ENCODE measurements around the gene SMPD3.

The SMPD3 gene

DNA sequence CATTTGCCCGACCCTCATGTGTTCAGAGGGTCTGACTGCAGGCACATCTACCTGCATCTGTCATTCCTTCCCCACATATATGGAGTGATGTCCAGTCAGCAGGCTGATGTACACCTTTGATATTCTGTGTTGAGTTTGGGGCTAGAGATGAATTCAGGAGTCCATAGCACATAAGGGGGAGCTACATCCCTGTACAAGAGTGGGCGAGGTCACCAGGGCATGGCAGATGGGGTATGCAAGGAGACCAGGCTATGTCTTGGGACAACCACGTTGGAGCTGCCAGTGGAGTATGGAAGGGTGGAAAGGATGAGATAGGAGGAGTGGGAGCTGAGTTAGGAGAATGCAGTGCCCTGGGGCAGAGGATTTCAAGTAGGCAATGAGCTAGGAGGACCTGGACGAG, 15.0 kb downstream of the SMPD3 start:
- H3K27me3 ChIP-seq (ENCODE audit: control insufficient read depth, insufficient read depth, low read length) = no peaks in the 10 kb centered on the region
- no peaks in the 10 kb centered on the region for H3K36me3 ChIP-seq (ENCODE audit: control insufficient read depth, insufficient read depth, low read length)
- H3K9me3 ChIP-seq (ENCODE audit: control insufficient read depth, insufficient read depth, low read length) = peaks cover 9% of the 10 kb centered on the region
- H3K4me1 ChIP-seq (ENCODE audit: control insufficient read depth, insufficient read depth, low read length) = no peaks in the 10 kb centered on the region
- no peak overlapping the region for H3K27ac ChIP-seq (ENCODE audit: low read depth, low read length)
- H3K4me3 ChIP-seq (ENCODE audit: low read depth, low read length) = no peak overlapping the region
- no peak overlapping the region for H3K9ac ChIP-seq (ENCODE audit: low read depth, low read length)

DNA sequence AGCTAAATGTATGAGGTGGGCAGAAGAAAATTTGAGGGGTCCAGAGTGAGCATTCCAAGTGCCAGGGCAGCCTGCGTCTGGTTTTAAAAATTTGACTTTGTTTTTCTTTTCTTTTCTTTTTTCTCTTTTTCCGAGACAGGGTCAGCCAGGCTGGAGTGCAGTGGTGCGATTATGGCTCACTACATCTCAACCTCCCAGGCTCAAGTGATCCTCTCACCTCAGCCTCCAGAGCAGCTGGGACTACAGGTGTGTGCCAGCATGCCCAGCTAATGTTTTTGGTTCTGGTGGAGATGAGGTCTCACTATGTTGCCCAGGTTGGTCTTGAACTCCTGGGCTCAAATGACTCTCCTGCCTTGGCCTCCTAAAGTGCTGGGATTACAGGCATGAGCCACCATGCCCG, 15.6 kb downstream of the SMPD3 start:
- Histone ChIP-seq H3K4me1 (ENCODE audit: control insufficient read depth, insufficient read depth, low read length) (no peaks in the 10 kb centered on the region), H3K27me3 (ENCODE audit: control insufficient read depth, insufficient read depth, low read length) (no peaks in the 10 kb centered on the region), H3K27ac (ENCODE audit: low read depth, low read length) (no peak overlapping the region), H3K9ac (ENCODE audit: low read depth, low read length) (no peak overlapping the region), H3K9me3 (ENCODE audit: control insufficient read depth, insufficient read depth, low read length) (peaks cover 9% of the 10 kb centered on the region), H3K4me3 (ENCODE audit: low read depth, low read length) (no peak overlapping the region), H3K36me3 (ENCODE audit: control insufficient read depth, insufficient read depth, low read length) (no peaks in the 10 kb centered on the region)

DNA sequence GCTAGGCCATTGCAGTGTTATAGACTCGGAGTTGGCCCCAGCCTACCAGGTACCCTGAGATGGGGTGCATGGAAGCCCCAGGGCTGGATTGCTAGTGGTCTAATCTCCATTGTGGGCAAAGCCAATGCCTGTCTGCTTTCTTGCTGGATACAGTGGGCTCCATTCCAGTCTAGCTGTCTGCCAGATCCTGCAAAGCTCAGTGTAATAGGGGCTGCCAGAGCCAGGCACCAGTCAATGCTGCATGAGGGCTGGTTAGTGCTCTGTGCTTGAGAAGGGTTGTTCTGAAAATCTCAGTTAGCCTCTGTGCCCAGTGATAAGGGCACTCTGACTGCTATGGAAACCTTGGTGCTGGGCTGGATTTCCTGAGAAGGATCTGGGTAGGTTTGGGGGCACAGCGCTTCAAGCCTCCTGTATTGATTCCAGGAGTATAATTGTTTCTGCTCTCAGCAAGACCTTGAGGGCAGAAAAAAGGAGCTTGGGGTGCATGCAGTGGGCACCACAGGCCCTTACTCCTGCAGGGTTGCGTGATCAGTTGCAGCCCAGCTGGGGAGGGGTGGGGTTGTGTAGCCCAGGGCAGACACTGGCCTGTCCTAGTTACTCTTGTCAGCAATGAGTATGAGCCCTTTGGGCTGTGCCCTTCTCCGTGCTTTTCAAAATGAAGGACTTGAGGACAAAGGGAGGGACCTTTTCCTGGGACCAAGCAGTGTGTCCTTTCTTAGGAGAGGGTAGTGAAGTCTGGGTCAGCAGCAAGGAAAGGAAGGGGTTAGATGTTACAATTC, 19.0 kb downstream of the SMPD3 start:
- Histone ChIP-seq H3K9me3 (ENCODE audit: control insufficient read depth, insufficient read depth, low read length) (no peaks in the 10 kb centered on the region), H3K27ac (ENCODE audit: low read depth, low read length) (no peak overlapping the region), H3K36me3 (ENCODE audit: control insufficient read depth, insufficient read depth, low read length) (no peaks in the 10 kb centered on the region), H3K27me3 (ENCODE audit: control insufficient read depth, insufficient read depth, low read length) (no peaks in the 10 kb centered on the region), H3K4me1 (ENCODE audit: control insufficient read depth, insufficient read depth, low read length) (no peaks in the 10 kb centered on the region), H3K4me3 (ENCODE audit: low read depth, low read length) (no peak overlapping the region), H3K9ac (ENCODE audit: low read depth, low read length) (no peak overlapping the region)

DNA sequence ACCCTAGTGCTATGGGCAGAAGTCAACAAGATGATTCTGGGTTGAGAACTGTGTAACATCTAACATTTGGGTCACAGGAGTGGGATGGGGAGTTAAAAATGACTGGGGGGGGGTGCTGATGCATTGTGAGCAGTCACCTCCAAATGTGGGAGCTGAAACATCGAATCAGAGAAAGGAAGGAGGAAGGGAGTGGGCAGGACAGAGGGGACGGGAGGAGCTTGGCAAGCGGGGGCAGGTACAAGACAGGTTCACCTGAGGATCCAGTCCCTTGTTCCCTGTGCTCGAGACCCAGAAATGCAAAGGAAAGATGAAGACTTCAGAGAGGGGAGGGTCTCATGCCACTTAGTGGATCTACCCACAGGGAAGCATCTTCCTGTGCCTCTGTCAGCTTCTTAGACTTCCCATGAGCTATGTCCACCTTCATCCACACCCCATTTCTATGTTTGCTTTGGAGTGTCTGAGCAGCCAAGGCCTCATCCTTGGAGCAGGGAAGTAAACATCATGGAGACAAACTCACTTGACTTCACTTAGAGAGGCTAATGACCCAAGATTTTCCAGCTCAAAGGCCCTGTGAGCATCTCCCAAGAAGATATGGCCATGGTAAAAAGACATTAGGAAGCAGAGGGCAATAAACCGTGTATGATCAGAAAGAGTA, 20.5 kb downstream of the SMPD3 start:
- H3K27ac ChIP-seq (ENCODE audit: low read depth, low read length) = no peak overlapping the region
- no peaks in the 10 kb centered on the region for H3K9me3 ChIP-seq (ENCODE audit: control insufficient read depth, insufficient read depth, low read length)
- H3K9ac ChIP-seq (ENCODE audit: low read depth, low read length) = no peak overlapping the region
- H3K36me3 ChIP-seq (ENCODE audit: control insufficient read depth, insufficient read depth, low read length) = no peaks in the 10 kb centered on the region
- no peaks in the 10 kb centered on the region for H3K4me1 ChIP-seq (ENCODE audit: control insufficient read depth, insufficient read depth, low read length)
- H3K4me3 ChIP-seq (ENCODE audit: low read depth, low read length) = no peak overlapping the region
- H3K27me3 ChIP-seq (ENCODE audit: control insufficient read depth, insufficient read depth, low read length) = no peaks in the 10 kb centered on the region

DNA sequence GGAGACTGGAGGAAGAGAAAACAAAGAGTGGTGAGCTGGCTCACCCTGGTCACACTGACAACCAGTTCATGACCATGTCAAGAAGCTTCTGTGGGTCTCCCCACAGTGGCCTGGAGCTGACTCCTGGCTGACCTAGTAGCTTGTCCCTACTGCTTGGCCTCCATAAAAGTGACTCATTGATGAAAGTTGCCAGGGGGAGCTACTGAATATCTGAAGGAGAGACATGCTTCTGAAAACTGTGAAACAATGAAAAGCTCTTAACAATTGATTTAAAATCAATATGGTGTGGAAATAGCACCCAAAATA, 22.0 kb downstream of the SMPD3 start:
- Histone ChIP-seq H3K36me3 (ENCODE audit: control insufficient read depth, insufficient read depth, low read length) (no peaks in the 10 kb centered on the region), H3K9ac (ENCODE audit: low read depth, low read length) (no peak overlapping the region), H3K9me3 (ENCODE audit: control insufficient read depth, insufficient read depth, low read length) (no peaks in the 10 kb centered on the region), H3K27ac (ENCODE audit: low read depth, low read length) (no peak overlapping the region), H3K4me1 (ENCODE audit: control insufficient read depth, insufficient read depth, low read length) (no peaks in the 10 kb centered on the region), H3K4me3 (ENCODE audit: low read depth, low read length) (no peak overlapping the region), H3K27me3 (ENCODE audit: control insufficient read depth, insufficient read depth, low read length) (no peaks in the 10 kb centered on the region)

DNA sequence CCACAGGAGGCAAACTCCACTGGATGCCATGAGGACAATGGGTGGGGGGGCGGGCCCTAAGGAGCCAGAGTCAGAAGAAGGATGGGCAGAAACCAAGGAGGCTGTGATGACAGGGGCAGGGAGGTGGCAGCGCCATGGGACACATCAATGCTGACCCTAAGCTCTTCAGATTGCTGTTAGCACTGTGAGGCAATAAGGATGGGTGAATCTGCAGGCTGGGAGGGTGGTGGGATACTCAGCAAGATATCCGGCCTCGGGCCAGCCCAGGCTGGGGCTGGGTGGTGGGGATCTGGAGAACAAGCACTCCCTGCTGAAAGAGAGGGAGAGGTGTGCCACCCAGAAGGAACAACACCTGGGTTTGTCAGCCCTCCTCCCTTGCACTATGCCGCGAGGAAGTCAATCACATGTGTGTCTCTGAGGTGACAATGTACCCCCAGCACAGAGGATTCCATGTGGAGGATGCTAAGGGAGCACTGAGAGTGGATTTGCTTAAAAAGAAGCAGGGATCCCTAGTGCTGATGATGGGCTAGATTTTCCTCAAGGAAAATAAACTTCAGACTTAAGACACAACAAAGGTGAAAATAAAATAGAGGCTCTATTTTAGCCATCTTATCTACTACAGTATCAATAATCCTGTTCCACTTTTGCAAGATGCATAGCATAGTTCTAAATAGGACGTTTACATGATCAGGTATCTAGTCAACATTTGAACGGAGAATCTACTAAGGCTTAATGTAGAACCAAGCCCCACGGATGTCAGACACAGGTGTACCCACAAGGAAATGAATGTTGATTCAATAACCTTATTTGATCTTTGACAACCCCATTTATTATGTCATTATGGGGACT, 22.6 kb downstream of the SMPD3 start:
- no peaks in the 10 kb centered on the region for H3K4me1 ChIP-seq (ENCODE audit: control insufficient read depth, insufficient read depth, low read length)
- H3K9me3 ChIP-seq (ENCODE audit: control insufficient read depth, insufficient read depth, low read length) = no peaks in the 10 kb centered on the region
- H3K9ac ChIP-seq (ENCODE audit: low read depth, low read length) = no peak overlapping the region
- no peak overlapping the region for H3K27ac ChIP-seq (ENCODE audit: low read depth, low read length)
- H3K27me3 ChIP-seq (ENCODE audit: control insufficient read depth, insufficient read depth, low read length) = no peaks in the 10 kb centered on the region
- no peak overlapping the region for H3K4me3 ChIP-seq (ENCODE audit: low read depth, low read length)
- no peaks in the 10 kb centered on the region for H3K36me3 ChIP-seq (ENCODE audit: control insufficient read depth, insufficient read depth, low read length)

DNA sequence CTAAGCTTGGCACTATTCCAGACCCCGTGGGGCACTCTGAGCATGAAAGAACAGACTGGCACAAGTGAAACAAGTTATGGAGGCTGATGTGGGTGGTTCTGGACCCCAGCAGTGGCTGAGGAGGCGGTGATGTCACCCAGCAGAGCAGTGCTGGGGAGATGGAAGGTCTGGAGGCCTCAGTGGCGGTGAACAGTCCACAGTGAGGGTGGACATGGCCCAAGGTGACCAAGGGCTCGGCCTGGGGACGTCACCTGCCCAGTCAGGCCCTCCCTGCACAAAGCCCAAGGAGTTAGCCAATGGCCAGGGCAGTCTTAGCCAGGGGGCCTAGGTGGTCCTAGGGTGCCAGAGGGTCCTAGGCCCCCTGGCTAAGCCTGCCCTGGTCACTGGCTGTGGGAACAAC, 24.5 kb downstream of the SMPD3 start:
- Histone ChIP-seq H3K27ac (ENCODE audit: low read depth, low read length) (no peak overlapping the region), H3K9me3 (ENCODE audit: control insufficient read depth, insufficient read depth, low read length) (no peaks in the 10 kb centered on the region), H3K4me3 (ENCODE audit: low read depth, low read length) (no peak overlapping the region), H3K9ac (ENCODE audit: low read depth, low read length) (no peak overlapping the region), H3K27me3 (ENCODE audit: control insufficient read depth, insufficient read depth, low read length) (no peaks in the 10 kb centered on the region), H3K36me3 (ENCODE audit: control insufficient read depth, insufficient read depth, low read length) (no peaks in the 10 kb centered on the region), H3K4me1 (ENCODE audit: control insufficient read depth, insufficient read depth, low read length) (no peaks in the 10 kb centered on the region)

DNA sequence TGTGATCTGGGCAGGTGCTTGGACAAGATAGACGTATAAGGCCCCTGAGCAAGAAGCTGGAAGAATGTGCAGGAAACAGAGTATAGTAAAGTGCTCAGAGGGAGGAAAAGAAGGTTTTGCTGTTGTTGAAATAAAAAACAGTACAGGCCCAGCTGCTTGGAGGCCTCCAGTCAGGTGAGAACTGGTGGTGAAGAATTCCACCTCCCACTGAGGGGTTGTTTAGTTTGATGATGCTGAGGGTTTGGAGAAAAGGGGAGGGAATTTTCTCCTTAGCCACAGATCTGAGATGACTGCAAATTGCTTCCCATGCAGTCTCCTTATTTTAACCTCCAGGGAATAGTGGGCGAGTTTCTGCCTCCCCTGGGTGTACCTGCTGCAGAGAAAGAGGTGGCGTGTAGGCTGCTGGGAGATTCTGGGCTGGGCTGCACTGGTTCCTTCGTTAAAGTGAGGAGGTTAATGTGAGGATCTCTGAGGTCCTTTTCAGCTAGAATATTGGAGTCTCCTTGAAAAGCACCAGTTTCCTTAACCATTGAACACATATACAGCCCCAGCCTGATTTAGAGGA, 25.8 kb downstream of the SMPD3 start:
- H3K36me3 ChIP-seq (ENCODE audit: control insufficient read depth, insufficient read depth, low read length) = no peaks in the 10 kb centered on the region
- no peak overlapping the region for H3K4me3 ChIP-seq (ENCODE audit: low read depth, low read length)
- no peak overlapping the region for H3K27ac ChIP-seq (ENCODE audit: low read depth, low read length)
- no peak overlapping the region for H3K9ac ChIP-seq (ENCODE audit: low read depth, low read length)
- no peaks in the 10 kb centered on the region for H3K9me3 ChIP-seq (ENCODE audit: control insufficient read depth, insufficient read depth, low read length)
- H3K4me1 ChIP-seq (ENCODE audit: control insufficient read depth, insufficient read depth, low read length) = no peaks in the 10 kb centered on the region
- no peaks in the 10 kb centered on the region for H3K27me3 ChIP-seq (ENCODE audit: control insufficient read depth, insufficient read depth, low read length)

DNA sequence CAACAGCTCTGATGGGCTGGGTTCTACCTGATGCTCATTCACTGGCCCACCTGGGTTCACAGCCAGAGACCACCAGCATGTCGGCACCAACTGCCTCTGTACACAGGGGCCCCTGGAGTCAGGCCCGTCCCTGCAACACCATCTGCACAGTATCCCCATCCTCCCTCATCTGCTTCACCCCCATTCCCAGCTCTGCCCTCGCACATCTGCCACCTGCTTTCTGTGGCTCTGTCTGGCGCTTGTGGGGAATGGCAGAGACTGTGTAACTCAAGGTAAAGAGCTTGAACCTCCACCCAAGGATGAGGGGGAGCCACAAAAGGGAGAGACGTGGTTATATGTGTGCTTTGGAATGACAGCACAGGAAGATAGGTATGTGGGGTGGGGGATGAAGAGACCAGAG, 27.2 kb downstream of the SMPD3 start:
- Histone ChIP-seq H3K27ac (ENCODE audit: low read depth, low read length) (no peak overlapping the region), H3K4me3 (ENCODE audit: low read depth, low read length) (no peak overlapping the region), H3K27me3 (ENCODE audit: control insufficient read depth, insufficient read depth, low read length) (no peaks in the 10 kb centered on the region), H3K36me3 (ENCODE audit: control insufficient read depth, insufficient read depth, low read length) (no peaks in the 10 kb centered on the region), H3K9ac (ENCODE audit: low read depth, low read length) (no peak overlapping the region), H3K4me1 (ENCODE audit: control insufficient read depth, insufficient read depth, low read length) (no peaks in the 10 kb centered on the region), H3K9me3 (ENCODE audit: control insufficient read depth, insufficient read depth, low read length) (no peaks in the 10 kb centered on the region)

DNA sequence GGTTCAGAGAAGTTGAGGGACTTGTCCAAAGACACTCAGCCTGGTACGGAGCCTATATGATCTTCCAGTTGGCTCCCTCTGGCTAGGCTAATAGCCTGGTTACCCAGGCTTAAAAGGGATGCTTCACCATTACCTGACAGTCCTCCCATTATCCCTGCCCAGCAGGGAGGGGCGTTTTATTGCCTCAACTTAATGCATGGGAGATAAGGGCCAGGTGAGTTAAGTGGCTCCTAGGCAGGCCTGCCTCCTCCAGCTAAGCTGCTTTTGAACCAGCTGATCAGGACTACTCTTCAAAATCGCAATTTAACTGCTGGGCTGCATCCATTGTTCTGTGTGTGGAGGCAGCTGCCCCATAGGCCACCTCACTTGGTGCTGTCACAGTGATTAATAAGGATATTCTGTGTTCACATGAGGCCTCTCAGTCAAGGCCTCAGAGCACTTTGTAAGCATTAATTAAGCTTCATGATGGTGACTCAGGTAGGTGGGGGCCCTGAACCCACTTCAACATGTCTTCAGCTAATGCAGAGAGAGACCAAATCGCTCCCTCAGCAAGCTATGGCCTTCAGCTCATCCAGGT, 27.9 kb downstream of the SMPD3 start:
- Histone ChIP-seq H3K27me3 (ENCODE audit: control insufficient read depth, insufficient read depth, low read length) (no peaks in the 10 kb centered on the region), H3K4me1 (ENCODE audit: control insufficient read depth, insufficient read depth, low read length) (no peaks in the 10 kb centered on the region), H3K9me3 (ENCODE audit: control insufficient read depth, insufficient read depth, low read length) (no peaks in the 10 kb centered on the region), H3K36me3 (ENCODE audit: control insufficient read depth, insufficient read depth, low read length) (no peaks in the 10 kb centered on the region), H3K9ac (ENCODE audit: low read depth, low read length) (no peak overlapping the region), H3K27ac (ENCODE audit: low read depth, low read length) (no peak overlapping the region), H3K4me3 (ENCODE audit: low read depth, low read length) (no peak overlapping the region)
